Transverse colon (tissue), 4 donors: Measurements from ENCODE around the gene PLXDC2. TPM values are rescaled to one million over a fixed set of nuclear protein-coding genes. Genes with fewer than 3 reads are reported as not detected.

Experiments
- DNase-seq: peaks from one replicate; pipeline ENCODE4 v3.0.0-alpha.2; 2019
- H3K27ac ChIP-seq, 4 donors: fragments of 200-600 bp; sonication (generic); 2 replicates each; pipeline ENCODE4 v1.5.1; 2016 to 2018; ENCODE audit warnings: inconsistent platforms in 4 of 4
- H3K27me3 ChIP-seq: fragments of 200-600 bp; sonication (generic); 2 replicates; pipeline ENCODE4 v1.5.1; 2017; ENCODE audit warnings: inconsistent platforms
- H3K36me3 ChIP-seq, 4 donors: fragments of 200-600 bp; sonication (generic); 2 replicates each; pipeline ENCODE4 v1.5.1; 2017 to 2019; ENCODE audit warnings: inconsistent platforms in 4 of 4
- H3K4me1 ChIP-seq, 4 donors: fragments of 200-600 bp; sonication (generic); 2 replicates each; pipeline ENCODE4 v1.5.1; 2017 to 2020; ENCODE audit warnings: inconsistent platforms in 4 of 4
- H3K4me3 ChIP-seq, 4 donors: fragments of 200-600 bp; sonication (generic); 1 replicate in 1 of 4; 2 replicates in 3 of 4; pipeline versions ENCODE4 v1.5.1 to v1.6.1; 2017 to 2019; ENCODE audit warnings: inconsistent platforms in 4 of 4
- H3K9me3 ChIP-seq, 2 donors: fragments of 200-600 bp; sonication (generic); 2 replicates each; pipeline ENCODE4 v1.5.1; 2017 to 2019; ENCODE audit warnings: inconsistent platforms in 2 of 2
- CTCF ChIP-seq, 5 experiments: fragments of 200-600 bp in 3 of 5; fragments of 450-650 bp in 2 of 5; sonication (generic) in 3 of 5; IDR thresholded peaks; 1 replicate in 2 of 5; 2 replicates in 3 of 5; pipeline ENCODE4 v1.5.1; 2016 to 2017; ENCODE audit warnings: antibody characterized with exemption in 5 of 5, inconsistent platforms in 3 of 5, mild to moderate bottlenecking in 2 of 5, moderate library complexity in 1 of 5
- EP300 ChIP-seq: sonication (generic); formaldehyde crosslinking; IDR thresholded peaks from one replicate; pipeline ENCODE4 v1.6.1; 2017; ENCODE audit warnings: antibody characterized with exemption, low read depth
- POLR2A ChIP-seq: fragments of 450-650 bp; IDR thresholded peaks from one replicate; pipeline ENCODE4 v1.6.1; 2016; ENCODE audit warnings: antibody characterized with exemption, mild to moderate bottlenecking, moderate library complexity
- POLR2AphosphoS5 ChIP-seq, 3 donors: sonication (generic); formaldehyde crosslinking; IDR thresholded peaks; one replicate each; pipeline ENCODE4 v1.6.1; 2016; ENCODE audit warnings: antibody characterized with exemption in 3 of 3
- WGBS, 2 donors: methylation state at CpG; one replicate each; pipeline ENCODE4 v1.1.5; 2018; ENCODE audit warnings: low coverage in 1 of 2; 5-methylcytosine and 5-hydroxymethylcytosine counted together
- in situ Hi-C, 4 donors: fragments of 200-750 bp; cut with MboI; loops; one replicate each; pipeline versions ENCODE4 v1.15.0 to v1.15.1; 2017; ENCODE audit warnings: low sequenced_read_pairs in 3 of 4, low pct_ligation_motif_present in 1 of 4, low pct_unique_long_range_greater_than_20kb in 1 of 4
- intact Hi-C: fragments of 100-400 bp; cut with DNase I; formaldehyde crosslinking; loops from one replicate; pipeline ENCODE4 v1.15.1; 2023; ENCODE audit warnings: low total_unique reads
- total RNA-seq, 4 donors: library from RNA; depleted of rRNA; stranded (reverse); fragments of >200 nt; gene quantifications; one replicate each; pipeline ENCODE4 v1.1.0, GENCODE V29; 2016

PLXDC2 gene
- total RNA-seq, 4 donors from 2014 or later = 12.0 to 32.2 (median 20.3) TPM

- Histone ChIP-seq H3K9me3 (no peaks in the 10 kb centered on the region), H3K4me3 (no peak overlapping the region), H3K36me3 (no peaks in the 10 kb centered on the region), H3K4me1 (no peaks in the 10 kb centered on the region), H3K27me3 (no peaks in the 10 kb centered on the region), H3K27ac (no peak overlapping the region)
- intact Hi-C loops = no loop called here
- 50 to 58% methylated on average over 1 of the region's 1 CpG for WGBS, 2 donors
- in situ Hi-C loops = no loop called here
- no peak for TF ChIP-seq EP300
- TF ChIP-seq POLR2A = no peak
- no peak for TF ChIP-seq CTCF (IDR thresholded peaks at IDR 0.05)
- TF ChIP-seq POLR2AphosphoS5 (IDR thresholded peaks at IDR 0.05) = no peak
- DNase-seq = no peak
Measured at GRCh38 chr10:20254497-20254896, 438.3 kb downstream of the PLXDC2 start.

- 93 to 95% methylated on average over 2 of the region's 2 CpGs for WGBS, 2 donors
Measured at GRCh38 chr10:20256969-20257368, 440.7 kb downstream of the PLXDC2 start.

GRCh38 chr10:20257422-20257821 is 441.2 kb downstream of the PLXDC2 start:
- intact Hi-C loops = no loop called here
- H3K4me3 ChIP-seq = no peak overlapping the region
- in situ Hi-C loops = no loop called here
- no peaks in the 10 kb centered on the region for H3K4me1 ChIP-seq
- WGBS, 2 donors = 49 to 60% methylated on average over 2 of the region's 2 CpGs
- TF ChIP-seq EP300 (no peak), POLR2AphosphoS5 (IDR thresholded peaks at IDR 0.05) (no peak), CTCF (IDR thresholded peaks at IDR 0.05) (no peak), POLR2A (no peak)
- H3K9me3 ChIP-seq = no peaks in the 10 kb centered on the region
- no peaks in the 10 kb centered on the region for H3K27me3 ChIP-seq
- DNase-seq = no peak
- H3K36me3 ChIP-seq = no peaks in the 10 kb centered on the region
- no peak overlapping the region for H3K27ac ChIP-seq

More at GRCh38 chr10:20256969-20257368, 440.7 kb downstream of the PLXDC2 start:
- TF ChIP-seq CTCF (IDR thresholded peaks at IDR 0.05) = no peak
- Histone ChIP-seq H3K36me3 (no peaks in the 10 kb centered on the region), H3K4me3 (no peak overlapping the region), H3K27ac (no peak overlapping the region), H3K9me3 (no peaks in the 10 kb centered on the region), H3K4me1 (no peaks in the 10 kb centered on the region), H3K27me3 (no peaks in the 10 kb centered on the region)
- in situ Hi-C loops (no loop called here), intact Hi-C loops (no loop called here)
- DNase-seq = no peak

GRCh38 chr10:20265146-20265545 is 448.9 kb downstream of the PLXDC2 start:
- DNase-seq = no peak
- Histone ChIP-seq H3K4me3 (no peak overlapping the region), H3K4me1 (no peaks in the 10 kb centered on the region), H3K27me3 (no peaks in the 10 kb centered on the region), H3K36me3 (no peaks in the 10 kb centered on the region), H3K9me3 (no peaks in the 10 kb centered on the region), H3K27ac (no peak overlapping the region)
- WGBS, 2 donors = 66% methylated on average over 1 of the region's 1 CpG; no CpG with 5 or more reads in 1 of the 2 donors
- in situ Hi-C loops (no loop called here), intact Hi-C loops (no loop called here)
- TF ChIP-seq EP300 (no peak), POLR2AphosphoS5 (IDR thresholded peaks at IDR 0.05) (no peak), CTCF (IDR thresholded peaks at IDR 0.05) (no peak), POLR2A (no peak)
